ENCODE data around the gene UBQLN4.

DNA sequence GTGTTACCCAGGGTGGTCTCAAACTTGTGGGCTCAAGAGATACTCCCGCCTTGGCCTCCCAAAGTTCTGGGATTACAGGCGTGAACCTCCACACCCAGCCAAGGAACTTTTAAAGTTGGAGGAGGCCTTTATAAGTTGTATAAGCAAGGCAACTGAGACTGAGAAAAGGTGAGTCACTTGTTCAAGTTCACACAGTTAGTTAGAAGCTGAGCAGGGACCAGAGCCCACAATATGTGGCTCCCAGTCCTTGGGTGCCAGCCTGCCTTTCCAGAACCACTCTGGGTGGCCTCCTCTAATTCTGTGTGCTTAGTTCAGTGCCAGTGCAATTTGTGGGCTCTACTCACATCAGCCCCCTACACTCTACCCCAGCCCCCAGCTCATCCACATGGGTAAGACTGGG is 11.0 kb upstream of the UBQLN4 start:
- TF ChIP-seq GABPA (IDR thresholded peaks at IDR 0.05; ENCODE audit: low read depth) (no peak), RAD21 (IDR thresholded peaks at IDR 0.05; ENCODE audit: low read length) (no peak), SIN3A (IDR thresholded peaks at IDR 0.05; ENCODE audit: borderline replicate concordance, low read depth, low read length) (no peak), POLR2AphosphoS5 (IDR thresholded peaks at IDR 0.05; ENCODE audit: low read depth, low read length) (no peak), RCOR1 (IDR thresholded peaks at IDR 0.05; ENCODE audit: low read length) (no peak)
- TF ChIP-seq, protein P1, sequence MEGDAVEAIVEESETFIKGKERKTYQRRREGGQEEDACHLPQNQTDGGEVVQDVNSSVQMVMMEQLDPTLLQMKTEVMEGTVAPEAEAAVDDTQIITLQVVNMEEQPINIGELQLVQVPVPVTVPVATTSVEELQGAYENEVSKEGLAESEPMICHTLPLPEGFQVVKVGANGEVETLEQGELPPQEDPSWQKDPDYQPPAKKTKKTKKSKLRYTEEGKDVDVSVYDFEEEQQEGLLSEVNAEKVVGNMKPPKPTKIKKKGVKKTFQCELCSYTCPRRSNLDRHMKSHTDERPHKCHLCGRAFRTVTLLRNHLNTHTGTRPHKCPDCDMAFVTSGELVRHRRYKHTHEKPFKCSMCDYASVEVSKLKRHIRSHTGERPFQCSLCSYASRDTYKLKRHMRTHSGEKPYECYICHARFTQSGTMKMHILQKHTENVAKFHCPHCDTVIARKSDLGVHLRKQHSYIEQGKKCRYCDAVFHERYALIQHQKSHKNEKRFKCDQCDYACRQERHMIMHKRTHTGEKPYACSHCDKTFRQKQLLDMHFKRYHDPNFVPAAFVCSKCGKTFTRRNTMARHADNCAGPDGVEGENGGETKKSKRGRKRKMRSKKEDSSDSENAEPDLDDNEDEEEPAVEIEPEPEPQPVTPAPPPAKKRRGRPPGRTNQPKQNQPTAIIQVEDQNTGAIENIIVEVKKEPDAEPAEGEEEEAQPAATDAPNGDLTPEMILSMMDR (IDR thresholded peaks at IDR 0.05) = no peak
- TF ChIP-seq, protein P2, sequence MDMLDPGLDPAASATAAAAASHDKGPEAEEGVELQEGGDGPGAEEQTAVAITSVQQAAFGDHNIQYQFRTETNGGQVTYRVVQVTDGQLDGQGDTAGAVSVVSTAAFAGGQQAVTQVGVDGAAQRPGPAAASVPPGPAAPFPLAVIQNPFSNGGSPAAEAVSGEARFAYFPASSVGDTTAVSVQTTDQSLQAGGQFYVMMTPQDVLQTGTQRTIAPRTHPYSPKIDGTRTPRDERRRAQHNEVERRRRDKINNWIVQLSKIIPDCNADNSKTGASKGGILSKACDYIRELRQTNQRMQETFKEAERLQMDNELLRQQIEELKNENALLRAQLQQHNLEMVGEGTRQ (IDR thresholded peaks at IDR 0.05; ENCODE audit: borderline replicate concordance, low read depth, low read length) = no peak
